Measurements from ENCODE around the gene ATAT1.
A peak's percentile ranks its signal among the peaks of the same experiment; 100 is the strongest.

Gene ATAT1

GRCh38 chr6:30613251-30614043, 13.2 kb upstream of the ATAT1 start:
- DNase-seq, result no peak

GRCh38 chr6:30614044-30614842, 12.4 kb upstream of the ATAT1 start:
- DNase-seq, result peak in 7 of 58 donors; percentile 5 to 43 (median 29)

GRCh38 chr6:30614843-30615218, 11.8 kb upstream of the ATAT1 start:
- DNase-seq, result peak in 56 of 58 donors; percentile 9 to 96 (median 80)

GRCh38 chr6:30615219-30615957, 11.3 kb upstream of the ATAT1 start:
- DNase-seq, result peak in 28 of 58 donors; percentile 9 to 80 (median 35)

GRCh38 chr6:30615958-30616810, 10.5 kb upstream of the ATAT1 start:
- DNase-seq, result peak in 5 of 58 donors; percentile 3 to 35 (median 6)

- DNase-seq, result peak; percentile 88 to 100 (median 99)
Observed at GRCh38 chr6:30616811-30617564, 9.7 kb upstream of the ATAT1 start, which contains the start of gene PPP1R10. PPP1R10 (minus strand) TSS chr6:30617243; CDS start chr6:30609944, 7,299 bp downstream.

GRCh38 chr6:30617565-30618269, 9.0 kb upstream of the ATAT1 start, which contains the start of gene MRPS18B:
MRPS18B (plus strand) TSS chr6:30617840; CDS start chr6:30617866, 26 bp downstream.
- peak; percentile 79 to 99 (median 97) for DNase-seq

GRCh38 chr6:30618270-30618797, 8.3 kb upstream of the ATAT1 start:
- DNase-seq, result no peak

- no peak for DNase-seq
Observed at GRCh38 chr6:30619561-30619960, 7.1 kb upstream of the ATAT1 start.

- no peak for DNase-seq
Observed at GRCh38 chr6:30625511-30625910, 1.2 kb upstream of the ATAT1 start.

GRCh38 chr6:30635834-30636233, 9.2 kb downstream of the ATAT1 start:
- DNase-seq, result no peak

- no peak for DNase-seq
Observed at GRCh38 chr6:30640481-30640880, 13.8 kb downstream of the ATAT1 start.

GRCh38 chr6:30641048-30641447, 14.4 kb downstream of the ATAT1 start:
- no peak for DNase-seq

GRCh38 chr6:30643656-30644055, 17.0 kb downstream of the ATAT1 start:
- DNase-seq, result no peak

GRCh38 chr6:30644769-30645168, 18.1 kb downstream of the ATAT1 start:
- DNase-seq, result no peak

GRCh38 chr6:30645989-30646388, 19.3 kb downstream of the ATAT1 start:
- DNase-seq, result no peak

- DNase-seq, result peak; percentile 63 to 97 (median 90)
Observed at GRCh38 chr6:30646450-30647241, 20.0 kb downstream of the ATAT1 start, which contains the start of gene C6orf136. C6orf136 (plus strand) TSS chr6:30647133; CDS start chr6:30647232, 99 bp downstream.
